PFSK-1 (cell line): ENCODE measurements around the gene LGALS3BP.

Experiments
- TAF1 ChIP-seq: IDR thresholded peaks from 2 replicates; pipeline ENCODE4 v1.6.1; 2012; ENCODE audit warnings: low read length, control low read depth, borderline replicate concordance; ENCODE audit not compliant: insufficient read depth
- TF ChIP-seq, protein P1 (sequence below), 2 experiments: IDR thresholded peaks; 2 replicates each; pipeline versions ENCODE4 v1.6.1 to v1.8.0; 2011 to 2012; ENCODE audit warnings: low read depth in 2 of 2, low read length in 2 of 2, control low read depth in 1 of 2, inconsistent platforms in 1 of 2, mild to moderate bottlenecking in 1 of 2, moderate library complexity in 1 of 2; ENCODE audit not compliant: insufficient read depth in 1 of 2

DNA sequence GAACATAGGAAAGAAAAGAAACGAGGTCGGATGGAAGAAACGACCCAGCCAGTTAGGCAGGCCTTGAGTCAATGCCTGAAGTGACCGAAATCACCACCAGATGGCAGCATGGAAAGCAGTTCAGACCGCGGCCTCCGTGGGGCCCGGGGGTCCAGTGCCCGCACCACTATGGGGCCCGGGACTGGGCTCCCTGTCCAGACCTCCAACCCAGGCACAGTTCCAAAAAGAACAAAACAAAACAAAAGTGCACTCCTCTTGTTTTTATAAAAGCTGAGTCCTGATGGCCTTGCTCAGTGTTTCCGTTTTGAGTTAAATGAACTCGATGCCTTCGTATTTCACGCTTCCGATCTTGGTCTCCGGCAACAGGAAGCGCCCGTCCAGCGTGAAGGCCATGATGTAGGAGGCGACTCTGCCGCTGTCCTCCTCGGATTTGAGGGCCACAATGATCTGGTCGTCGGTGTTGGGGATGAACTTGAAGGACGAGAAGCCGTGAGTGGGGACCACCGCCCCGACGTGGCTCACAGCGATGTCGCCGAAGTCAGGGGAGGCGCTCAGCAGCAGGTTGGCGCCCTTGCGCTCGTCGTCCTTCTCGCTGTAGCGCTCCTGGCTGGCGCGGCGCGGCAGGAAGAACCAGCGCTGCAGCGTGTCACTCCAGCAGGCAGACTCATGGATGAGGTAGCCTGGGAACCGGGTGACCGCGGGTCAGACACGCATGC, 13.7 kb upstream of the LGALS3BP start:
- no peak for TF ChIP-seq TAF1
- TF ChIP-seq, protein P1, sequence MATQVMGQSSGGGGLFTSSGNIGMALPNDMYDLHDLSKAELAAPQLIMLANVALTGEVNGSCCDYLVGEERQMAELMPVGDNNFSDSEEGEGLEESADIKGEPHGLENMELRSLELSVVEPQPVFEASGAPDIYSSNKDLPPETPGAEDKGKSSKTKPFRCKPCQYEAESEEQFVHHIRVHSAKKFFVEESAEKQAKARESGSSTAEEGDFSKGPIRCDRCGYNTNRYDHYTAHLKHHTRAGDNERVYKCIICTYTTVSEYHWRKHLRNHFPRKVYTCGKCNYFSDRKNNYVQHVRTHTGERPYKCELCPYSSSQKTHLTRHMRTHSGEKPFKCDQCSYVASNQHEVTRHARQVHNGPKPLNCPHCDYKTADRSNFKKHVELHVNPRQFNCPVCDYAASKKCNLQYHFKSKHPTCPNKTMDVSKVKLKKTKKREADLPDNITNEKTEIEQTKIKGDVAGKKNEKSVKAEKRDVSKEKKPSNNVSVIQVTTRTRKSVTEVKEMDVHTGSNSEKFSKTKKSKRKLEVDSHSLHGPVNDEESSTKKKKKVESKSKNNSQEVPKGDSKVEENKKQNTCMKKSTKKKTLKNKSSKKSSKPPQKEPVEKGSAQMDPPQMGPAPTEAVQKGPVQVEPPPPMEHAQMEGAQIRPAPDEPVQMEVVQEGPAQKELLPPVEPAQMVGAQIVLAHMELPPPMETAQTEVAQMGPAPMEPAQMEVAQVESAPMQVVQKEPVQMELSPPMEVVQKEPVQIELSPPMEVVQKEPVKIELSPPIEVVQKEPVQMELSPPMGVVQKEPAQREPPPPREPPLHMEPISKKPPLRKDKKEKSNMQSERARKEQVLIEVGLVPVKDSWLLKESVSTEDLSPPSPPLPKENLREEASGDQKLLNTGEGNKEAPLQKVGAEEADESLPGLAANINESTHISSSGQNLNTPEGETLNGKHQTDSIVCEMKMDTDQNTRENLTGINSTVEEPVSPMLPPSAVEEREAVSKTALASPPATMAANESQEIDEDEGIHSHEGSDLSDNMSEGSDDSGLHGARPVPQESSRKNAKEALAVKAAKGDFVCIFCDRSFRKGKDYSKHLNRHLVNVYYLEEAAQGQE (IDR thresholded peaks at IDR 0.05; ENCODE audit: insufficient read depth in 1 of 2, low read depth in 2 of 2, low read length in 2 of 2) = no peak
